CD4-positive, alpha-beta T cell treated with Interferon alpha-2 for 1 hour (primary cell): ENCODE measurements around the gene COLEC11.
A peak's percentile ranks its signal among the peaks of the same experiment; 100 is the strongest.

Source experiments
- DNase-seq, 2 donors: peaks; one replicate each; pipeline ENCODE4 v3.0.0-alpha.2; 2020 to 2022

The COLEC11 gene

GRCh38 chr2:3585261-3586109 is 9.4 kb upstream of the COLEC11 start:
- DNase-seq, result no peak

GRCh38 chr2:3586220-3586619 is 8.7 kb upstream of the COLEC11 start:
- no peak for DNase-seq

- no peak for DNase-seq
These were observed 7.9 kb upstream of the COLEC11 start for GRCh38 chr2:3587021-3587420.

GRCh38 chr2:3587432-3587831 is 7.5 kb upstream of the COLEC11 start:
- no peak for DNase-seq

- DNase-seq, result no peak
These were observed 6.8 kb upstream of the COLEC11 start for GRCh38 chr2:3588084-3588483.

GRCh38 chr2:3589086-3589485 is 5.8 kb upstream of the COLEC11 start:
- no peak for DNase-seq

- DNase-seq, result no peak
These were observed 492 bp downstream of the COLEC11 start for GRCh38 chr2:3595404-3595803.

- no peak for DNase-seq
These were observed 1.1 kb downstream of the COLEC11 start for GRCh38 chr2:3595985-3596384.

GRCh38 chr2:3596901-3597417 is 2.0 kb downstream of the COLEC11 start:
- DNase-seq, result no peak

GRCh38 chr2:3597567-3597966 is 2.7 kb downstream of the COLEC11 start:
- no peak for DNase-seq

GRCh38 chr2:3598197-3598910 is 3.4 kb downstream of the COLEC11 start:
- DNase-seq, result no peak

GRCh38 chr2:3598912-3599854 is 4.3 kb downstream of the COLEC11 start:
- no peak for DNase-seq

- no peak for DNase-seq
These were observed 5.4 kb downstream of the COLEC11 start for GRCh38 chr2:3600256-3600855.

GRCh38 chr2:3601561-3602271 is 6.8 kb downstream of the COLEC11 start:
- DNase-seq, result no peak

GRCh38 chr2:3602553-3603339 is 7.8 kb downstream of the COLEC11 start:
- DNase-seq, result no peak

GRCh38 chr2:3603536-3604206 is 8.8 kb downstream of the COLEC11 start:
- no peak for DNase-seq

GRCh38 chr2:3604207-3604877 is 9.4 kb downstream of the COLEC11 start:
- no peak for DNase-seq

- DNase-seq, result peak in 1 of 2 donors; percentile 70
These were observed 10.4 kb downstream of the COLEC11 start for GRCh38 chr2:3604991-3605961.

- DNase-seq, result no peak
These were observed 11.1 kb downstream of the COLEC11 start for GRCh38 chr2:3606028-3606369.
